GM23338 (cell line): Measurements from ENCODE around the gene CHRNA10. TPM values are rescaled to one million over a fixed set of nuclear protein-coding genes. Genes with fewer than 3 reads are reported as not detected.

ENCODE experiments used
- ATAC-seq: fragments of 200-7000 bp; cut with Tn5 transposase; 3 replicates; pipeline ENCODE4 v1.9.1; 2020
- DNase-seq: peaks from one replicate; pipeline ENCODE4 v3.0.0-alpha.2; 2015; ENCODE audit warnings: low spot score
- H2AFZ ChIP-seq: fragments of 200-600 bp; sonication (generic); 2 replicates; pipeline ENCODE4 v1.8.0; 2016; ENCODE audit warnings: antibody characterized with exemption, mild to moderate bottlenecking, moderate library complexity
- H3F3A ChIP-seq: fragments of 200-600 bp; sonication (generic); replicated peaks from 2 replicates; pipeline ENCODE4 v1.8.0; 2017; ENCODE audit warnings: antibody characterized with exemption, mixed run types, low read depth
- H3K27ac ChIP-seq: fragments of 200-600 bp; sonication (generic); 2 replicates; pipeline ENCODE4 v1.6.1; 2016; ENCODE audit warnings: low read depth
- H3K27me3 ChIP-seq: fragments of 200-600 bp; sonication (generic); 2 replicates; pipeline ENCODE4 v1.8.0; 2016; ENCODE audit warnings: mild to moderate bottlenecking, mixed run types, moderate library complexity; ENCODE audit not compliant: insufficient read depth
- H3K36me3 ChIP-seq: fragments of 200-600 bp; sonication (generic); 2 replicates; pipeline ENCODE4 v1.8.0; 2016; ENCODE audit warnings: mild to moderate bottlenecking; ENCODE audit not compliant: insufficient read depth
- H3K4me1 ChIP-seq: fragments of 200-600 bp; sonication (generic); 2 replicates; pipeline ENCODE4 v1.8.0; 2016; ENCODE audit warnings: mild to moderate bottlenecking, moderate library complexity; ENCODE audit not compliant: insufficient read depth
- H3K4me2 ChIP-seq: fragments of 200-600 bp; sonication (generic); 2 replicates; pipeline ENCODE4 v1.7.1; 2017; ENCODE audit warnings: mixed run types
- H3K4me3 ChIP-seq: fragments of 200-600 bp; sonication (generic); 2 replicates; pipeline ENCODE4 v1.6.1; 2016; ENCODE audit warnings: mixed run types
- H3K79me2 ChIP-seq: fragments of 200-600 bp; sonication (generic); replicated peaks from 2 replicates; pipeline ENCODE4 v1.8.0; 2017; ENCODE audit warnings: mild to moderate bottlenecking; ENCODE audit not compliant: insufficient read depth
- H3K9me2 ChIP-seq: fragments of 200-600 bp; sonication (generic); 2 replicates; pipeline ENCODE4 v1.8.0; 2017; ENCODE audit not compliant: insufficient read depth
- H4K20me1 ChIP-seq: fragments of 200-600 bp; sonication (generic); replicated peaks from 2 replicates; pipeline ENCODE4 v1.8.0; 2017; ENCODE audit warnings: mild to moderate bottlenecking; ENCODE audit not compliant: insufficient read depth
- H3K27ac Mint-ChIP-seq: 2 replicates; pipeline ENCODE4 v1.8.0; 2020; ENCODE audit warnings: inconsistent platforms, mild to moderate bottlenecking, moderate library complexity, mixed read lengths
- H3K27me3 Mint-ChIP-seq: 3 replicates; pipeline ENCODE4 v1.8.0; 2022; ENCODE audit warnings: low read depth, mild to moderate bottlenecking, moderate library complexity, mixed read lengths, inconsistent platforms; ENCODE audit not compliant: insufficient read depth, poor library complexity
- H3K36me3 Mint-ChIP-seq: 3 replicates; pipeline ENCODE4 v1.8.0; 2021; ENCODE audit warnings: low read depth, mild to moderate bottlenecking, inconsistent platforms, moderate library complexity, mixed read lengths
- H3K4me1 Mint-ChIP-seq: 3 replicates; pipeline ENCODE4 v1.8.0; 2020; ENCODE audit warnings: mild to moderate bottlenecking, inconsistent platforms, mixed read lengths
- H3K4me3 Mint-ChIP-seq: 3 replicates; pipeline ENCODE4 v1.8.0; 2021; ENCODE audit warnings: moderate library complexity, mild to moderate bottlenecking, inconsistent platforms, mixed read lengths
- H3K9me3 Mint-ChIP-seq: 3 replicates; pipeline ENCODE4 v1.8.0; 2020; ENCODE audit warnings: moderate library complexity, mild to moderate bottlenecking, inconsistent platforms, mixed read lengths
- CTCF ChIP-seq, 2 experiments: fragments of 200-600 bp in 1 of 2; sonication (generic) in 1 of 2; conservative IDR thresholded peaks; 2 replicates each; pipeline versions ENCODE4 v1.5.1 to v1.6.1; 2016 to 2017; ENCODE audit warnings: antibody characterized with exemption in 2 of 2, low read depth in 2 of 2, mild to moderate bottlenecking in 2 of 2, moderate library complexity in 1 of 2
- EZH2 ChIP-seq: fragments of 200-600 bp; sonication (generic); IDR thresholded peaks from one replicate; pipeline ENCODE4 v1.8.0; 2017; ENCODE audit warnings: antibody characterized with exemption, mild to moderate bottlenecking, low read depth; ENCODE audit not compliant: unreplicated experiment
- JUNB ChIP-seq: IDR thresholded peaks from one replicate; pipeline ENCODE4 v1.6.1; 2016; ENCODE audit warnings: antibody characterized with exemption; ENCODE audit not compliant: unreplicated experiment
- NANOG ChIP-seq: IDR thresholded peaks from 2 replicates; pipeline ENCODE4 v1.6.1; 2016; ENCODE audit warnings: antibody characterized with exemption, borderline replicate concordance
- POLR2AphosphoS5 ChIP-seq: IDR thresholded peaks from 2 replicates; pipeline ENCODE4 v1.6.1; 2016; ENCODE audit warnings: antibody characterized with exemption, low read depth
- REST ChIP-seq: IDR thresholded peaks from one replicate; pipeline ENCODE4 v1.6.1; 2018; ENCODE audit warnings: antibody characterized with exemption; ENCODE audit not compliant: unreplicated experiment
- ZNF114 ChIP-seq: fragments of 250-450 bp; sonication (Bioruptor Pico); IDR thresholded peaks from 2 replicates; pipeline ENCODE4 v1.5.0; 2020; ENCODE audit warnings: mild to moderate bottlenecking, moderate library complexity
- ZNF462 ChIP-seq: fragments of 250-450 bp; sonication (Bioruptor Pico); IDR thresholded peaks from 2 replicates; pipeline ENCODE4 v1.5.0; 2020; ENCODE audit warnings: mild to moderate bottlenecking, moderate library complexity
- polyA plus RNA-seq: library from polyadenylated mRNA; unstranded; fragments of >200 nt; fragmentation: Nextera tagmentation; extraction: Ambion mirVana; gene quantifications from 2 replicates; pipeline ENCODE4 v1.2.1, GENCODE V29; 2016
- total RNA-seq: library from RNA; depleted of rRNA; stranded (reverse); fragments of >200 nt; shearing (Covaris generic); gene quantifications from 2 replicates; pipeline ENCODE4 v1.2.3, GENCODE V29; 2014

The CHRNA10 gene
- total and polyA plus RNA-seq, 2 experiments from 2014 or later: 0.45 to 1.5 TPM

- TF ChIP-seq REST (no peak), ZNF114 (no peak)
These were observed 39.9 kb downstream of the CHRNA10 start (continued) for GRCh38 chr11:3631331-3631730.

GRCh38 chr11:3627291-3627690 lies 43.9 kb downstream of the CHRNA10 start:
- ATAC-seq: no peak
- no peak overlapping the region for H3K27ac Mint-ChIP-seq

More at GRCh38 chr11:3627291-3627690, 43.9 kb downstream of the CHRNA10 start:
- Histone ChIP-seq H3F3A (no peaks in the 10 kb centered on the region), H3K36me3 (no peaks in the 10 kb centered on the region), H3K4me2 (no peak overlapping the region), H2AFZ (no peak overlapping the region), H3K9me2 (no peaks in the 10 kb centered on the region), H3K4me3 (no peak overlapping the region), H4K20me1 (no peaks in the 10 kb centered on the region), H3K27me3 (no peaks in the 10 kb centered on the region), H3K27ac (no peak overlapping the region), H3K79me2 (no peaks in the 10 kb centered on the region), H3K4me1 (no peaks in the 10 kb centered on the region)
- Mint-ChIP-seq H3K4me1 (no peaks in the 10 kb centered on the region), H3K27me3 (peaks cover 5% of the 10 kb centered on the region), H3K36me3 (no peaks in the 10 kb centered on the region; the same call in 2 of the 3 replicates), H3K4me3 (no peak overlapping the region), H3K9me3 (no peaks in the 10 kb centered on the region)
- TF ChIP-seq JUNB (no peak), ZNF114 (no peak), REST (no peak), NANOG (no peak), POLR2AphosphoS5 (no peak), ZNF462 (CRISPR knock-in tag) (no peak), CTCF (conservative IDR thresholded peaks at IDR 0.05; ENCODE audit: low read depth in 2 of 2) (no peak), EZH2 (no peak)
- DNase-seq: no peak
